Progenitor cell of endocrine pancreas (in vitro differentiated cells): ENCODE measurements around the gene PARP6. TPM values are rescaled to one million over a fixed set of nuclear protein-coding genes. Genes with fewer than 3 reads are reported as not detected.

Source experiments
- DNase-seq: peaks from one replicate; pipeline ENCODE4 v3.0.0; 2021; ENCODE audit warnings: low spot score; ENCODE audit not compliant: unreplicated experiment
- H3K27ac Mint-ChIP-seq: 2 replicates; pipeline ENCODE4 v1.8.0; 2021; ENCODE audit warnings: mild to moderate bottlenecking, moderate library complexity, mixed read lengths
- H3K27me3 Mint-ChIP-seq: 2 replicates; pipeline ENCODE4 v1.8.0; 2021; ENCODE audit warnings: mixed read lengths
- H3K36me3 Mint-ChIP-seq: 2 replicates; pipeline ENCODE4 v1.8.0; 2022; ENCODE audit warnings: mixed read lengths; ENCODE audit not compliant: insufficient read depth
- H3K4me1 Mint-ChIP-seq: 2 replicates; pipeline ENCODE4 v1.8.0; 2021; ENCODE audit warnings: low read depth, mixed read lengths
- H3K4me3 Mint-ChIP-seq: 2 replicates; pipeline ENCODE4 v1.8.0; 2021; ENCODE audit warnings: low read depth, mild to moderate bottlenecking, moderate library complexity, mixed read lengths
- H3K9me3 Mint-ChIP-seq: 2 replicates; pipeline ENCODE4 v1.8.0; 2021; ENCODE audit warnings: low read depth, mixed read lengths
- total RNA-seq: library from RNA; stranded (reverse); gene quantifications from 2 replicates; pipeline ENCODE4 v1.2.1, GENCODE V29; 2021
- TF ChIP-seq, protein P1 (sequence below): fragments of 200-600 bp; sonication (generic); IDR thresholded peaks from one replicate; pipeline ENCODE4 v1.5.0; 2021; ENCODE audit warnings: antibody characterized with exemption, mild to moderate bottlenecking; ENCODE audit not compliant: unreplicated experiment

PARP6 gene
- total RNA-seq, 1 donor from 2014 or later: 134 TPM

GRCh38 chr15:72269739-72270138 lies 2.6 kb downstream of the PARP6 start:
- no peak overlapping the region for H3K4me3 Mint-ChIP-seq
- no peak for DNase-seq
- peaks cover 16% of the 10 kb centered on the region for H3K36me3 Mint-ChIP-seq
- H3K4me1 Mint-ChIP-seq: peaks cover 15% of the 10 kb centered on the region
- TF ChIP-seq, protein P1, sequence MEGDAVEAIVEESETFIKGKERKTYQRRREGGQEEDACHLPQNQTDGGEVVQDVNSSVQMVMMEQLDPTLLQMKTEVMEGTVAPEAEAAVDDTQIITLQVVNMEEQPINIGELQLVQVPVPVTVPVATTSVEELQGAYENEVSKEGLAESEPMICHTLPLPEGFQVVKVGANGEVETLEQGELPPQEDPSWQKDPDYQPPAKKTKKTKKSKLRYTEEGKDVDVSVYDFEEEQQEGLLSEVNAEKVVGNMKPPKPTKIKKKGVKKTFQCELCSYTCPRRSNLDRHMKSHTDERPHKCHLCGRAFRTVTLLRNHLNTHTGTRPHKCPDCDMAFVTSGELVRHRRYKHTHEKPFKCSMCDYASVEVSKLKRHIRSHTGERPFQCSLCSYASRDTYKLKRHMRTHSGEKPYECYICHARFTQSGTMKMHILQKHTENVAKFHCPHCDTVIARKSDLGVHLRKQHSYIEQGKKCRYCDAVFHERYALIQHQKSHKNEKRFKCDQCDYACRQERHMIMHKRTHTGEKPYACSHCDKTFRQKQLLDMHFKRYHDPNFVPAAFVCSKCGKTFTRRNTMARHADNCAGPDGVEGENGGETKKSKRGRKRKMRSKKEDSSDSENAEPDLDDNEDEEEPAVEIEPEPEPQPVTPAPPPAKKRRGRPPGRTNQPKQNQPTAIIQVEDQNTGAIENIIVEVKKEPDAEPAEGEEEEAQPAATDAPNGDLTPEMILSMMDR: no peak
- H3K27me3 Mint-ChIP-seq: peaks cover 6% of the 10 kb centered on the region
- no peak overlapping the region for H3K27ac Mint-ChIP-seq
- H3K9me3 Mint-ChIP-seq: no peaks in the 10 kb centered on the region

DNA sequence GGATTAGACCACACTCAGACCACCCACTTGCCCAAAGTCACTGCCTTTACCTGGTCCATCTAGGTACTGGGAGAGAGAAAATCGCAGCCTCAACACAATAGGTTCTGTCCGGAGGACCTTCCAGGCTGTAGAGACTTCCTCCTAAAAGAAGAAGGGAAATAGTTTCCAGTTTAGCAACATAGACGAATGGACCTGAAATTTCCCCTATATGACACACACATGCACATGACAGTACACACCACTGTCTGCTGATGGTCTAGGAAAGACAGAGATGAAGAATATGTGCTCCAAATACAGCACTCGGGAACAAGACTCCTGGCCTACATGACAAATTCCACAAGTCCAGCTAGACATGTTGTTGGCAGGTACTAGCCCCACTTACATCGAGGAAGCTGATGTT lies 7.3 kb downstream of the PARP6 start:
- Mint-ChIP-seq H3K9me3 (no peaks in the 10 kb centered on the region), H3K27me3 (no peaks in the 10 kb centered on the region), H3K4me1 (no peaks in the 10 kb centered on the region), H3K36me3 (peaks cover 31% of the 10 kb centered on the region), H3K27ac (no peak overlapping the region), H3K4me3 (no peak overlapping the region)
- DNase-seq: no peak
- TF ChIP-seq, protein P1: no peak

DNA sequence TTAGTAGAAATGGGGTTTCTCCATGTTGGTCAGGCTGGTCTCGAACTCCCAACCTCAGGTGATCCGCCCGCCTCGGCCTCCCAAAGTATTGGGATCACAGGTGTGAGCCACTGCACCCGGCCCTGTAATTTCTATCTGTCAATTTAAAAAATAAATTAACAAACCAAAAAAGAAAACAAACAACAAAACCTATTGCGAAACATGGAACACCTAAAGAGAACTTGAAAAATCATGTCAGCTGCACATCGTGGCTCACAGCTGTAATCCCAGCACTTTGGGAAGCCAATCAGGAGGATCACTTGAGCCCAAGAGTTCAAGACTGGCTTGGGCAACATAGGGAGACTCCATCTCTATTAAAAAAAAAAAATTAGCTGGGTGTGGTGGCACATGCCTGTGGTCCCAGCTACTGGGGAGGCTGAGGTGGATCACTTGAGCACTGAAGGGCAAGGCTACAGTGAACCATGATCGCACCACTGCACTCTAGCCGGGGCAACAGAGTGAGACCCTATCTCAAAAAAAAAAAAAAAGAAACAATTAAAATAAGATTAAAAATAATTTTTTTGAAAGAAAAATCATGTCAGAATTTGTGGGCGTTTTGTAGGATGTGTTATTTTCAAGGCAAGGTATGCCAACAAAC lies 19.6 kb downstream of the PARP6 start:
- Mint-ChIP-seq H3K27ac (no peak overlapping the region), H3K9me3 (no peaks in the 10 kb centered on the region), H3K4me3 (no peak overlapping the region), H3K27me3 (no peaks in the 10 kb centered on the region), H3K4me1 (no peaks in the 10 kb centered on the region), H3K36me3 (peaks cover 31% of the 10 kb centered on the region)
- no peak for DNase-seq
- TF ChIP-seq, protein P1: no peak

DNA sequence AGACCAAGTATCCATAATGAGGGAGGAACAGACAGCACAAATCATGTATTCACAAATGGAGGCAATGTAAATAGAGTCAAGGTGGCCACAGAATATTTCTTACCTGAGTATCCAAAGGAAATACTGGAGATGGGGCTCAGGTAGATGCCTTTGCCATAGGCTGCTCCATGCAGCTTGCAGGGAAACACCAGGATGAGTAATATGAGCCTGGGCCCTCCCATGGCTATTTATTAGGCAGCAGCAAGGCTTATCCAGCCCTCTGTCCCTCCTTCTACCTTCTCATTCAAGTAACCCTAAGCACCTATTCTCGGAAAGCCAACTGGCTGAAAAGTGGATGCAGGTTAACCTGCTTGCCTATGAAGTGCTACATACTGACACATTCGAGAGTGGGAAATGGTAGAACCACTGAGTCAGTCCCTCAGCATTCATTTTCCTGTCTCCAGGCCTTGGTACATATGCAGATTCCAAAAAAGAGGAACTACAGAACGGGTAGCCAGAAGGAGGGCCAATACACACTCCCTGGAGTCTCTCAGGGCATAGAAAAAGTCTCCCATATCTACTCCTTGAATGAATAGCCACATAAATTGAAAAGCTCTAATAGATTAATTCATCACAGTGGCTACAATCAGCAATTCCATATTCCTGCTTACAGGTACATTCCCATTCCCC lies 23.1 kb downstream of the PARP6 start:
- Mint-ChIP-seq H3K4me1 (no peaks in the 10 kb centered on the region), H3K27me3 (no peaks in the 10 kb centered on the region), H3K36me3 (peaks cover 31% of the 10 kb centered on the region), H3K27ac (no peak overlapping the region), H3K4me3 (no peak overlapping the region), H3K9me3 (no peaks in the 10 kb centered on the region)
- TF ChIP-seq, protein P1: no peak
- DNase-seq: no peak

- Mint-ChIP-seq H3K27me3 (no peaks in the 10 kb centered on the region), H3K9me3 (no peaks in the 10 kb centered on the region), H3K36me3 (peaks cover 27% of the 10 kb centered on the region), H3K4me3 (no peak overlapping the region), H3K4me1 (no peaks in the 10 kb centered on the region), H3K27ac (no peak overlapping the region)
- TF ChIP-seq, protein P1: no peak
- no peak for DNase-seq
Measured at GRCh38 chr15:72248514-72248913, 23.8 kb downstream of the PARP6 start.
